Hepatocyte (in vitro differentiated cells): ENCODE data around the gene HMG20A. TPM values are rescaled to one million over a fixed set of nuclear protein-coding genes. Genes with fewer than 3 reads are reported as not detected.

Source experiments
- DNase-seq: peaks from one replicate; pipeline ENCODE4 v3.0.0-alpha.2; 2016; ENCODE audit warnings: low spot score
- H2AFZ ChIP-seq: fragments of 200-600 bp; sonication (generic); 2 replicates; pipeline ENCODE4 v1.6.0; 2016; ENCODE audit warnings: antibody characterized with exemption, mild to moderate bottlenecking
- H3K27ac ChIP-seq: fragments of 200-600 bp; sonication (generic); 2 replicates; pipeline ENCODE4 v1.5.1; 2016; ENCODE audit warnings: mild to moderate bottlenecking
- H3K27me3 ChIP-seq: fragments of 200-600 bp; sonication (generic); 2 replicates; pipeline ENCODE4 v1.6.1; 2016
- H3K36me3 ChIP-seq: fragments of 200-600 bp; sonication (generic); replicated peaks from 2 replicates; pipeline ENCODE4 v1.5.1; 2016; ENCODE audit warnings: low read depth; ENCODE audit not compliant: insufficient read depth
- H3K4me1 ChIP-seq: fragments of 200-600 bp; sonication (generic); 2 replicates; pipeline ENCODE4 v1.5.1; 2016; ENCODE audit warnings: mild to moderate bottlenecking, moderate library complexity; ENCODE audit not compliant: insufficient read depth
- H3K4me2 ChIP-seq: fragments of 200-600 bp; sonication (generic); 2 replicates; pipeline ENCODE4 v1.6.0; 2016
- H3K4me3 ChIP-seq: fragments of 200-600 bp; sonication (generic); 2 replicates; pipeline ENCODE4 v1.5.1; 2016; ENCODE audit warnings: mild to moderate bottlenecking
- H3K79me2 ChIP-seq: fragments of 200-600 bp; sonication (generic); 2 replicates; pipeline ENCODE4 v1.6.0; 2017; ENCODE audit warnings: mild to moderate bottlenecking
- H3K9me2 ChIP-seq: fragments of 200-600 bp; sonication (generic); replicated peaks from 2 replicates; pipeline ENCODE4 v1.6.0; 2017; ENCODE audit warnings: mild to moderate bottlenecking; ENCODE audit not compliant: insufficient read depth
- H3K9me3 ChIP-seq: fragments of 200-600 bp; sonication (generic); 2 replicates; pipeline ENCODE4 v1.5.1; 2016; ENCODE audit warnings: low read depth, mild to moderate bottlenecking
- H4K20me1 ChIP-seq: fragments of 200-600 bp; sonication (generic); 2 replicates; pipeline ENCODE4 v1.6.0; 2016; ENCODE audit warnings: mild to moderate bottlenecking; ENCODE audit not compliant: insufficient read depth, poor library complexity, severe bottlenecking
- CTCF ChIP-seq: fragments of 200-600 bp; sonication (generic); IDR thresholded peaks from 2 replicates; pipeline ENCODE4 v1.5.1; 2016; ENCODE audit warnings: antibody characterized with exemption, mild to moderate bottlenecking; ENCODE audit not compliant: poor library complexity
- EZH2 ChIP-seq: fragments of 200-600 bp; sonication (generic); IDR thresholded peaks from 2 replicates; pipeline ENCODE4 v1.6.1; 2016; ENCODE audit warnings: antibody characterized with exemption, mild to moderate bottlenecking, borderline replicate concordance
- EZH2phosphoT487 ChIP-seq: fragments of 200-600 bp; sonication (generic); IDR thresholded peaks from one replicate; pipeline ENCODE4 v1.6.1; 2018; ENCODE audit warnings: antibody characterized with exemption, mild to moderate bottlenecking, low read depth, moderate library complexity; ENCODE audit not compliant: unreplicated experiment, severe bottlenecking
- WGBS: methylation state at CpG from one replicate; pipeline ENCODE4 v1.1.6; 2016; ENCODE audit warnings: low lambda C conversion rate; ENCODE audit errors: missing lambda C conversion rate; 5-methylcytosine and 5-hydroxymethylcytosine counted together
- polyA plus RNA-seq: library from polyadenylated mRNA; unstranded; fragments of >200 nt; fragmentation: Nextera tagmentation; extraction: Ambion mirVana; gene quantifications from 2 replicates; pipeline ENCODE4 v1.2.1, GENCODE V29; 2016
- total RNA-seq: library from RNA; depleted of rRNA; stranded (reverse); fragments of >200 nt; gene quantifications from 2 replicates; pipeline ENCODE4 v1.2.3, GENCODE V29; 2014

The HMG20A gene
- total and polyA plus RNA-seq, 2 experiments from 2014 or later, result 20.3 to 35.0 TPM

DNA sequence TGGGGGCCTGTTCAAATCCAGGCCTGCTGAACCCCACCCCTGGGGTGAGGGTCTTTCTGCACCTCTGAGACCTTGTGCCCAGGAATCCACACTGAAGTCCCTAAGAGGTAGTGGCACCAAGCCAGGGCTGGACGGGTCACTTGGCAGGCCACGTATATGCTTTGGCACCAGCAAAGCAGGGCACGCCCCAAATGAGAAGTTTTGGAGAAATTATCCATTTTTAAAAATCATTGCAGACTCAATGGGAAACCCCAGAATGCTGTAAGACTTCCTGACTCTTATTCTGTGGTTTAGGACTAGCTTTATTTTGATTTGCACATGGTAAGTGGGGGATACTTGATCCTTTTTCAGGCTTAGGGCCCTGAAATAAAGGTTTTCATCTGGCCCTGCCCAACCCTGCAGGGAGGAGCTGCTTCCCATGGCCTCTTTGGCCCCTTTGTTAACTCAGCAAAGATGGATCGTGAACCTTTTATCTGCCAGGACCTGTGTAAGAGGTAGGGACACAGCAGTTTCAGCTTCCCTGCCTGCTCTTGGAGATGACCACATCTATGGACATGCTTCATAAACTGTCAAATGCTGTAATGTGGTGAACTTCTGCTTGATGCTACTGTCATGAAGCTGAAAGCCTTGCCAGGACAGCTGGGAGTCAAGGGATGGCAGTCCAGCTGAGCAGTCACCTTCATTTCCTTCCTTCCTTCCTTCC, 88.0 kb downstream of the HMG20A start:
- no peaks in the 10 kb centered on the region for H3K27me3 ChIP-seq
- H3K9me2 ChIP-seq, result no peaks in the 10 kb centered on the region
- H3K27ac ChIP-seq, result no peak overlapping the region
- WGBS, result 90% methylated on average over 4 of the region's 4 CpGs
- no peaks in the 10 kb centered on the region for H3K4me1 ChIP-seq
- no peaks in the 10 kb centered on the region for H3K36me3 ChIP-seq
- TF ChIP-seq CTCF (no peak), EZH2phosphoT487 (no peak), EZH2 (no peak)
- H3K79me2 ChIP-seq, result no peaks in the 10 kb centered on the region
- H4K20me1 ChIP-seq, result no peaks in the 10 kb centered on the region
- no peak overlapping the region for H3K4me3 ChIP-seq
- no peak overlapping the region for H3K4me2 ChIP-seq
- H2AFZ ChIP-seq, result no peak overlapping the region
- no peak for DNase-seq
- no peaks in the 10 kb centered on the region for H3K9me3 ChIP-seq

DNA sequence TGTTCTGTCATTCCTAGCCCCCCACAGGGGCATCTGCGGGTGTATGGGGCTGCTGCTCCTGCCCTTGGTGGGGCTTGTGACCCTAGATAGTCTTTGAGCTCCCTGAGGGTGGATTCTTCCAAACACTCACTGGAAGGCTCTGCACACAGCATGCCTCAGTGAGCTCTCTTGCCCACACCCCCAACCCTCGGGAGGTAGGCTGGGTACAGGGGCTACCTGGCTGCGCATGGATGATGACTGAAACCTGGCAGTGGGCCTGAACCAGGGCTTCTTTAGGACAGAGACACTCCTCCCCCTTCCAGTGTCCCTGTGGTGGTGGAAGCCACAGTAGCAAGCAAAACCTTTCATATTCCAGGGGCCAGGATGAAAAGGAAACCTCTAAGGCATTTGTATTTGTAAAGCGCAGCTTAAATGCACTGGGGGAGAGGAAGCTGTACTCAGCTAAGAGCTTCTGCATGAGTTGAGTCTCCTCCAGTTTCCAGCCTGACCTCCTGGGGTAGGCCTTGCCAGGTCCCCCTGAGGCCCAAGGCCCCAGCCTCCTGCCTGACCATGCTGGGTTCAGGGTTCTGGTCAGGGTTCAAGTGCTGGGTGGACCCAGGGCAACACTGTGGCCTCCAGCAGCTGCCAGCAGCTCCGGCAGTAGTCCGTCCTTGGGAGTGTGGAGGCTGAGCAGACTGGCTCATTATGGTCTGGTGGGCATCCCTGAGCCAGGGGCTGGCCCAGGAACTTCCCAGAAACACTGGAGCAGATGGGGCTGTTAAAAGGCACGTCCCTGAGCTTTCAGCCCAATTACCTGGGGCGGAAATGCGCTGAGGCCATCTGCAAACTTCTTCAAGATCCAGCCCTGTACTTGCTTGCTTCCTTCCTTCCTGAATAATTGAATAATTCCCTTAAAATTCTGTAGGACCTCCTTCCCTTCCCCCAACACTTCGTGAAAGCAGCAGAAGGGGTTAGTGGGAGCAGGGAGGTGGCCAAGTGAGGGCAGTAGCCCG, 89.7 kb downstream of the HMG20A start:
- H3K4me3 ChIP-seq, result no peak overlapping the region
- no peak overlapping the region for H3K27ac ChIP-seq
- H3K36me3 ChIP-seq, result no peaks in the 10 kb centered on the region
- H2AFZ ChIP-seq, result no peak overlapping the region
- WGBS, result 75% methylated on average over 11 of the region's 11 CpGs
- no peaks in the 10 kb centered on the region for H3K9me2 ChIP-seq
- TF ChIP-seq EZH2 (no peak), CTCF (no peak), EZH2phosphoT487 (no peak)
- H3K4me2 ChIP-seq, result no peak overlapping the region
- H3K79me2 ChIP-seq, result no peaks in the 10 kb centered on the region
- no peak for DNase-seq
- H3K27me3 ChIP-seq, result no peaks in the 10 kb centered on the region
- no peaks in the 10 kb centered on the region for H3K9me3 ChIP-seq
- no peaks in the 10 kb centered on the region for H3K4me1 ChIP-seq
- no peaks in the 10 kb centered on the region for H4K20me1 ChIP-seq

- H4K20me1 ChIP-seq, result no peaks in the 10 kb centered on the region
- H3K79me2 ChIP-seq, result no peaks in the 10 kb centered on the region
- no peaks in the 10 kb centered on the region for H3K9me3 ChIP-seq
- no peak overlapping the region for H3K4me2 ChIP-seq
- no peaks in the 10 kb centered on the region for H3K9me2 ChIP-seq
- 100% methylated on average over 1 of the region's 1 CpG for WGBS
- no peaks in the 10 kb centered on the region for H3K27me3 ChIP-seq
- DNase-seq, result no peak
- H3K27ac ChIP-seq, result no peak overlapping the region
- no peak overlapping the region for H2AFZ ChIP-seq
- H3K4me1 ChIP-seq, result no peaks in the 10 kb centered on the region
- TF ChIP-seq EZH2phosphoT487 (no peak), EZH2 (no peak), CTCF (no peak)
- H3K36me3 ChIP-seq, result no peaks in the 10 kb centered on the region
- H3K4me3 ChIP-seq, result no peak overlapping the region
Observed at GRCh38 chr15:77511869-77512268, 91.2 kb downstream of the HMG20A start.
